ENCODE data around the gene HELZ2.

The HELZ2 gene

DNA sequence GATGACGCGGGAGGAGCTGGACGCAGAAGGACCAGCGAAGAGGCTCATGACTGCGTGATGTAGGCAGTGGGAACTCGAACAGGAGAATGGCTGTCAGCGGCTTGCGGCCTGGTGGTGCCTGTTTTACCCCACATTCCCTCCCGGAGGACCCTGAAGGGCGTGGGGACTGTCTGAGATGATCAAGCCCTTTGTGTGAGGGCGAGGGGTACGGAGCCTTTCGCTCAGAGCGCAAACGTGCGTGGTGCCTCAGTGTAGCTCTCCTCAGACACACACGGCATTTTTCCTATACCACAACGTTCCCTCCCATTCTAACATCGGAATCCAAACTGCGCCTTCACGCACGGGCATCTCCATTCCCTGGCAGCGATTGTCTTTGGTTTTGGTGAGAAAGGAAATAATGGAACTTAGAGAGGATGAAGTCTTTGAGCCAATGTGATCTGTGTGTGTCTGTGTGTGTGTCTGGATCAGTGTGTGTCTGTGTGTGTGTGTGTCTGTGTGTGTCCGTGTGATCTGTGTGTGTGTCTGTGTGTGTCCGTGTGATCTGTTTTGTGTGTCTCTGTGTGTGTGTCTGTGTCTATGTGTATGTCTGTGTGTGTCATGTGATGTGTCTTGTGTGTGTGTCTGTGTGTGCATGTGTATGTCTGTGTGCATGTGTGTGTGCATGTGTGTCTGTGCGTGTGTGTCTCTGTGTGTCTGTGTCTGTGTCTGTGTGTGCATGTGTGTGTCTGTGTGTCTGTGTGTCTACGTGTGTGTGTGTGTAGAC lies 42.2 kb downstream of the HELZ2 start:
- H3K9me3 Mint-ChIP-seq = no peaks in the 10 kb centered on the region
- peaks cover 16% of the 10 kb centered on the region in 2 donors for H3K4me1 Mint-ChIP-seq
- H3K27ac Mint-ChIP-seq = no peak overlapping the region
- DNase-seq (no peak), ATAC-seq (replicated peaks) (no peak)
- no peak overlapping the region for H3K4me3 Mint-ChIP-seq
- no peaks in the 10 kb centered on the region for H3K36me3 Mint-ChIP-seq
- H3K27me3 Mint-ChIP-seq = no peaks in the 10 kb centered on the region

DNA sequence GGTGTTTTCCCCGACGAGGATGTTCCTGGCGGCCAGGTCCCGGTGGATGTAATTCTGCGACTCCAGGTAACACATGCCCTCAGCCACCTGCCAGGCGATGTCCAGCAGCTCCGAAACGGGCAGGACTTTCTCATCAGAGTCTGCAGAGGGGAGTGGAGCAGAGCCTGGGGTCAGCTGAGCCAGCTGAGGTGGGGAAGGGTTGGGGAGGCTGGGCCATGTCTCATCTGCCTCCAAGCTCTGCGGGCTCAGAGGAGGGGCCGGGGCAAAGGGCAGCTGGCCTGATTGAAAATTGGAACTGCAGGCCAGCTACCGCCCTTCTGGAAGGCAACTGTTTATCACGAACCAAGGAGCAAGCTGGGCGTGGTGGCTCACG lies 43.3 kb downstream of the HELZ2 start:
- Mint-ChIP-seq H3K27ac (no peak overlapping the region), H3K4me1 (peaks cover 10 to 19% of the 10 kb centered on the region in 2 donors), H3K27me3 (no peaks in the 10 kb centered on the region), H3K4me3 (no peak overlapping the region), H3K36me3 (no peaks in the 10 kb centered on the region), H3K9me3 (no peaks in the 10 kb centered on the region)
- DNase-seq = no peak
- ATAC-seq (replicated peaks) = no peak

DNA sequence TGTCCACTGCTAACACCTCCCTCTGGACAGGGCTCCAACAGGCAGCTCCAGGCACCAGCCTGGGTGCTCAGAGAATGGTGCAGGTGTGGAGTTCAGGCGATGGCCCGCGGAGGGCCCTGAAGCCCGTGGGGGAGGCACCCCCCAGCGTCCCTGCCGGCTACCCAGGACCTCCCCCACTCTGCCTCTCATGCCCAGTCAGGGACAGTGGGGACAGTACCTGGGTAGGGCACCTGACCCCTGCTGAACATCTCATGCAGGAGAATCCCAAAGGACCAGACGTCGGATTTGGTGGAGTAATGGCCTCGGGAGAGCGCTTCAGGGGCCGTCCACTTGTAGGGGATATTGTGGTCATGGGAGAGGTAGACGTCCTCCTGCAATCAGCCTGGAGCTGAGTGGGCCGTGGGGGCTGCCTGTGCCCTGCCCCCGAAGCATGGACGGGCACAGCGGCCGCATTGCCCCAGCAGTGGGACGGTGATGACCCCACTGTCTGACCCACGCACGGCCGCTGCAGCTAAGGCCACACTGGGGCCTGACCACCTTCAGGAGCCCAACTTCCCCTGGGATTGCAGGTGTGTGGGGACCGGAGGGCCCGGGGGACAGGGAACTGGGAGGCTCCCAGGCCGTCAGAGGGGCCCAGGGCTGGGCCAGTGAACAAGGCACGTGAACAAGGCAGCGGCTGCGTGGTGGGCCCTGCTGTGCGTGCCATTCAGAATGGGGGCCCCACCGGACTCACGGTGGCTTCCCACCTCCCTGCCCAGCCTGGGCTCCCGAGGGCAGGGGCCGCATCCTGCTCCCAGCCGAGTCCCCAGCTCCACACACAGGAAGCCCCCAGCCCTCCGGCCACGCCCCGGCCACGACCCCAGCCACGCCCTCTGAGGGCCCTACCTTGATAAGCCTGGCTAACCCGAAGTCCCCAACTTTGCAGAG lies 43.9 kb downstream of the HELZ2 start:
- no peak for ATAC-seq (replicated peaks)
- no peak overlapping the region for H3K27ac Mint-ChIP-seq
- no peaks in the 10 kb centered on the region for H3K36me3 Mint-ChIP-seq
- DNase-seq = no peak
- peaks cover 12 to 24% of the 10 kb centered on the region in 2 donors for H3K4me1 Mint-ChIP-seq
- H3K27me3 Mint-ChIP-seq = no peaks in the 10 kb centered on the region
- H3K4me3 Mint-ChIP-seq = no peak overlapping the region
- no peaks in the 10 kb centered on the region for H3K9me3 Mint-ChIP-seq

DNA sequence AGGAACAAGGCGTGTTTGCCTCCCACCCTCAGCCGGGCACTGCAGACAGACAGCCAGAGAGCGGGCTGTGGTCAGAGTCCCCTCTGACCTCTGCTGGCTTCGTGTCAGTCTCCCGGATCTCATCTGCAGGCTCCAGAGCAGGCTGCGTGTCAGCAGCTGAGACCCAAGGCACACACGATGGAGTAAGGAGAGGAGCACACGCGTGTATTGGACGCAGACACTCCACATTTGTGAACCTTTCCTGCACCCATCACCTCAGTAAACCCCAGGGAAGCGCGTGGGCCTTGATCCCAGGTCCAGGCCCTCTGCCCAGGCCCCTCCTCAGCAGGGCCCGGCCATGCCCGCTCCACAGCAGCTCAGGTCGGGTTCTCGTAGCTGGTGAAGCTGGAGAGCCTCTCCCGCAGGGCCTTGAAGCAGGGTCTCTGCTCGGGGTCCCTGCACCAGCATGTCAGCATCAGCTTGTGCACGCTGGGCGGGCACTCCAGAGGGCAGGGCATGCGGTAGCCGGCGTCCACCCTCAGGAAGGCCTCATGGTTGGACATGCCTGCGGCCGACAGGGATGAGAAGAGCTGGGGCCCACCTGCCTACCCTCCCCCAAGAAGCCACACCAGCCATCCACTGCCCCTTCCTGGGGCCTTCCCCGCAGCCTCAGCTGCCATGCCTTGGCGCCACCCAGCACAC lies 44.7 kb downstream of the HELZ2 start:
- H3K27me3 Mint-ChIP-seq = no peaks in the 10 kb centered on the region
- peaks cover 15 to 32% of the 10 kb centered on the region in 2 donors for H3K4me1 Mint-ChIP-seq
- DNase-seq (no peak), ATAC-seq (replicated peaks) (no peak)
- peaks cover 2% of the 10 kb centered on the region in 2 donors for H3K36me3 Mint-ChIP-seq
- H3K4me3 Mint-ChIP-seq = no peak overlapping the region
- H3K9me3 Mint-ChIP-seq = no peaks in the 10 kb centered on the region
- H3K27ac Mint-ChIP-seq = no peak overlapping the region

DNA sequence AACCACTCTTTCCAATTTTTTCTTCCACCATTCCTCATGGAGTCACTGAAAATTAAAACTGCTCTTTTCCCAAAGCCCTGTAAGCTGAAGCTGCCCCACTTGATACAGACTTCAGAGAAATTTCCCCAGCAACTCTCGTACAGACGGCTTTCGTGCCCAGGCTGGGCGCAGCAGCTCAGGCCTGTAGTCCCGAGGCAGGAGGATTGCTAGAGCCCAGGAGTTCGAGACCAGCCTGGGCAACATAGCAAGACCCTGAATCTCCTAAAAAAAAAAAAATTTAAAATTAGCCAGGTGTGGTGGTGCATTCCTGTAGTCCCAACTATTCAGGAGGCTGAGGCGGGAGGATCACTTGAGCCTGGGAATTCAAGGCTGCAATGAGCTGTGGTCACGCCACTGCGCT lies 46.9 kb downstream of the HELZ2 start:
- Mint-ChIP-seq H3K36me3 (peaks cover 20 to 23% of the 10 kb centered on the region in 2 donors), H3K27ac (no peak overlapping the region), H3K4me1 (peaks cover 22 to 48% of the 10 kb centered on the region in 2 donors), H3K9me3 (peaks cover 5 to 6% of the 10 kb centered on the region in 2 donors), H3K27me3 (no peaks in the 10 kb centered on the region), H3K4me3 (no peak overlapping the region)
- ATAC-seq (replicated peaks) = no peak
- DNase-seq = no peak

DNA sequence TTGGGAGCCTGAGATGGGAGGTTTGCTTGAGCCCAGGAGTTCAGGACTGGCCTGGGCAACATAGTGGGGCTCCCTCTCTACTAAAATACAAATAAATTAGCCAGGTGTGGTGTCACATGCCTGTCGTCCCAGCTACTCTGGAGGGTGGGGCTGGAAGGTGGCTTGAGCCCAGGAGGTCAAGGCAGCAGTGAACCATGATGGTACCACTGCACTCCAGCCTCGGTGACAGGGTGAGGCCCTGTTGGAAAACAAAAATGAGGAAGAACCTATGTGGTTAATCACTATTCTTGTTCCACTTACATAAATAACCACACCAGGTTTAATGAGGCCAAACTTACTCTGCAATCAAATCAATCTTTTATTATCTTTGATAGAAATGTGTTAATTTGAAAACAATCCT lies 48.1 kb downstream of the HELZ2 start:
- Mint-ChIP-seq H3K27ac (no peak overlapping the region), H3K4me1 (peaks cover 23 to 58% of the 10 kb centered on the region in 2 donors), H3K9me3 (peaks cover 5 to 6% of the 10 kb centered on the region in 2 donors), H3K27me3 (no peaks in the 10 kb centered on the region), H3K4me3 (no peak overlapping the region), H3K36me3 (peaks cover 20 to 30% of the 10 kb centered on the region in 2 donors)
- ATAC-seq (replicated peaks) (peak; percentile 23 to 27), DNase-seq (no peak)

DNA sequence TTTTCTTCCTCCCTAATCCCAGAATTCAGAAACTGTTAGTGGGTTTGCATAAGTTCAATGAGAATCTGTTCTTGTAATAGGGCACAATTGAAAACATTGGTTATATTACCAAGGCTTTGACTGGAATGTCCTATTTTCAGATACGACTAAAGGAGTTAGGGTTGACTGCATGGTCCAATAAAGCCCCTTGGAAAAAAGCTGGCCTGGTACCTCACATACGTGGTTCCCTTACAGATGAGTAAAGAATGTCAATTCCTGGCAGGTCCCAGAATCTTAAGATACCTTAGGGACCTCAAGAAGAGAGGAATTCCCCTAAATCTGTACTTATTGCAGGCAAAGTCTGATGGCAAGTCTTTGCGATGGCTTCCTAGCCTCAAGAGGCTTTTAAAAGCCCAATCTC lies 48.9 kb downstream of the HELZ2 start:
- no peak overlapping the region for H3K4me3 Mint-ChIP-seq
- peaks cover 20 to 30% of the 10 kb centered on the region in 2 donors for H3K36me3 Mint-ChIP-seq
- H3K9me3 Mint-ChIP-seq = peaks cover 5 to 6% of the 10 kb centered on the region in 2 donors
- DNase-seq = no peak
- H3K27me3 Mint-ChIP-seq = no peaks in the 10 kb centered on the region
- peaks cover 23 to 58% of the 10 kb centered on the region in 2 donors for H3K4me1 Mint-ChIP-seq
- no peak for ATAC-seq (replicated peaks)
- no peak overlapping the region for H3K27ac Mint-ChIP-seq
